Gastrocnemius medialis (tissue), 4 donors: ENCODE data around the gene RDH16. TPM values are rescaled to one million over a fixed set of nuclear protein-coding genes. Genes with fewer than 3 reads are reported as not detected.
A peak's percentile ranks its signal among the peaks of the same experiment; 100 is the strongest.
"Not testable (repeated sequence)": the region's sequence is repeated elsewhere in the genome, so short reads cannot be mapped to it uniquely, and the experiment has no call there.

Experiments
- ATAC-seq, 2 donors: fragments of 150-250 bp; one replicate each; pipeline ENCODE4 v1.9.1; 2016
- DNase-seq, 2 donors: peaks; one replicate each; pipeline ENCODE4 v3.0.0-alpha.2; 2019
- H3K27ac ChIP-seq, 4 donors: fragments of 200-600 bp; sonication (generic); 1 replicate in 1 of 4; 2 replicates in 3 of 4; pipeline ENCODE4 v1.5.1; 2016 to 2018; ENCODE audit warnings: mild to moderate bottlenecking in 2 of 4, moderate library complexity in 1 of 4
- H3K27me3 ChIP-seq, 3 donors: fragments of 200-600 bp; sonication (generic) in 2 of 3; 1 replicate in 1 of 3; 2 replicates in 2 of 3; pipeline versions ENCODE4 v1.5.1 to v1.6.0; 2016 to 2019; ENCODE audit warnings: mild to moderate bottlenecking in 1 of 3, moderate library complexity in 1 of 3
- H3K36me3 ChIP-seq, 2 donors: fragments of 200-600 bp; sonication (generic) in 1 of 2; one replicate each; pipeline ENCODE4 v1.5.1; 2017 to 2018
- H3K4me1 ChIP-seq, 2 donors: fragments of 200-600 bp; sonication (generic) in 1 of 2; one replicate each; pipeline ENCODE4 v1.5.1; 2016 to 2017; ENCODE audit warnings: mild to moderate bottlenecking in 2 of 2
- H3K4me3 ChIP-seq, 4 donors: fragments of 200-600 bp; sonication (generic) in 3 of 4; 1 replicate in 1 of 4; 2 replicates in 3 of 4; pipeline ENCODE4 v1.5.1; 2016 to 2019; ENCODE audit warnings: mild to moderate bottlenecking in 2 of 4
- H3K9me3 ChIP-seq, 3 donors: fragments of 200-600 bp; sonication (generic) in 2 of 3; 1 replicate in 1 of 3; 2 replicates in 2 of 3; pipeline ENCODE4 v1.5.1; 2016 to 2019
- CTCF ChIP-seq, 5 experiments: fragments of 450-650 bp in 3 of 5; fragments of 200-600 bp in 2 of 5; sonication (generic) in 2 of 5; IDR thresholded peaks in 4 of 5; conservative IDR thresholded peaks in 1 of 5; 1 replicate in 4 of 5; 2 replicates in 1 of 5; pipeline ENCODE4 v1.5.1; 2016 to 2019; ENCODE audit warnings: antibody characterized with exemption in 5 of 5, mild to moderate bottlenecking in 3 of 5, moderate library complexity in 3 of 5
- POLR2A ChIP-seq, 2 donors: fragments of 450-650 bp; IDR thresholded peaks; one replicate each; pipeline ENCODE4 v1.6.1; 2017; ENCODE audit warnings: antibody characterized with exemption in 2 of 2, mild to moderate bottlenecking in 2 of 2, moderate library complexity in 2 of 2
- in situ Hi-C, 4 donors: fragments of 200-750 bp; cut with MboI; loops; one replicate each; pipeline versions ENCODE4 v1.15.0 to v1.8.0; 2017; ENCODE audit warnings: low sequenced_read_pairs in 4 of 4
- intact Hi-C: fragments of 100-400 bp; cut with DNase I; formaldehyde crosslinking; loops from one replicate; pipeline ENCODE4 v1.15.1; 2023; ENCODE audit warnings: low total_unique reads
- total RNA-seq, 4 donors: library from RNA; depleted of rRNA; stranded (reverse); fragments of >200 nt; gene quantifications; one replicate each; pipeline versions ENCODE4 v1.1.0 to v1.2.3, GENCODE V29; 2016

RDH16 gene
- total RNA-seq, 4 donors from 2014 or later: 0.56 to 1.1 (median 0.67) TPM

DNA sequence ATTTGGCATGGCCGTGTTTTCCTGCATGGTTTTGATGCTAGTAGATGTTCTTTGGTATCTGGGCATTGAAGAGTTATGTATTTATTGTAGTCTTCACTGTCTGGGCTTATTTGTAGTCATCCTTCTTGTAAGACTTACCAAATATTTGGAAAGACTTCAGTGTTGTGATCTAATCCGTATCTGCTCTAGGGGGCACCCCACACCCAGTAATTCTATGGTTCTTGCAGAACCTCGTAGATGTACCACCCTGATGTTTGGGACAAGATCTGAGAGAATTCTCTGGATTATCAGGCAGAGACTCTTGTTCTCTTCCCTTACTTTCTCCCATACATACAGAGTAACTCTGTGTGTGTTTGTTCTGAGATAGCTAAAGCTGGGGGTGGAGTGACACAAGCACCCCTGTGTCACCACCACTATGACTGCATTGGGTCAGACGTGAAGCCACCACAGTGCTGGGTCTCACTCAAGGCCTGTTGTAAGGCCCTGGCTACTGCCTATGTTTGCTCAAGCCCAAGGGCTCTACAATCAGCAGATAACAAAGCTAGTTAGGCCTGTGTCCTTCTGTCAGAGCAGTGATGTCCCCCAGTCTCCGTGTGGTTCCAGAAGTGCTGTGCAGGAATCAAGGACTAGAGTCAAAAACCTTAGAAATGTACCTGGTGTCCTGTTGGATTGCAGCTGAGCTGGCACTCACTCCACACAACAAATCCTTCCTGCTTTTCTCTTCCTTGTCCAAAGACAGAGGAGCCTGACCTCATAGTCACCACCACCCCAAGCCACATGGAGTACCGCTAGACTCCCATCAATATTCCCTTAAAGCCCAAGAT is 9.6 kb downstream of the RDH16 start:
- in situ Hi-C loops: no loop called here
- H3K27me3 ChIP-seq: no peaks in the 10 kb centered on the region
- no peak overlapping the region for H3K4me3 ChIP-seq
- DNase-seq (no peak), ATAC-seq (no peak)
- no peak overlapping the region for H3K27ac ChIP-seq
- H3K36me3 ChIP-seq: no peaks in the 10 kb centered on the region
- no peak for TF ChIP-seq POLR2A (IDR thresholded peaks at IDR 0.05)
- TF ChIP-seq CTCF (IDR thresholded peaks at IDR 0.05 in 4 of 5, conservative IDR thresholded peaks at IDR 0.05 in 1 of 5): no peak
- no peaks in the 10 kb centered on the region for H3K9me3 ChIP-seq
- intact Hi-C loops: no loop called here
- no peaks in the 10 kb centered on the region for H3K4me1 ChIP-seq

DNA sequence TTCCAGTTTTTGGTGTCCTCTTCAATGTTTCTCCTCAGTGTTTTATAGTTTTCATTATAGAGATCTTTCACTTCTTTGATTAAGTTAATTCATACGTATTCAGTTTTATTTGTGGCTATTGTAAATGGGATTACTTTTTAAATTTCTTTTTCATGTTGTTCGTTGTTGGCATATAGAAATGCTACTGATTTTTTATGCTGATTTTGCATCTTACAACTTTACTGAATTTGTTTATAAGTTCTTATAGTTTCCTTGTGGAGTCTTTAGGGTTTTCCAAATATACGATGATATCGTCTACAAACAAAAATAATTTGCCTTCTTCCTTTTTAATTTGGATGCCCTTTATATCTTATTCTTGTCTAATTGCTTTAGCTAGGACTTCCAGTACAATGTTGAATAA is 13.5 kb downstream of the RDH16 start:
- Histone ChIP-seq H3K4me1 (peaks cover 0 to 10% of the 10 kb centered on the region in 2 donors), H3K27ac (no peak overlapping the region), H3K9me3 (no peaks in the 10 kb centered on the region), H3K27me3 (no peaks in the 10 kb centered on the region), H3K36me3 (no peaks in the 10 kb centered on the region), H3K4me3 (no peak overlapping the region)
- intact Hi-C loops: loop anchor here (5.0 kb wide), 1 partner anchor 78 kb away; no protein-coding TSS in a partner anchor
- in situ Hi-C loops: no loop called here
- TF ChIP-seq POLR2A (IDR thresholded peaks at IDR 0.05) (no peak), CTCF (IDR thresholded peaks at IDR 0.05 in 4 of 5, conservative IDR thresholded peaks at IDR 0.05 in 1 of 5) (no peak)
- ATAC-seq (no peak), DNase-seq (no peak)

- in situ Hi-C loops, H3K27ac ChIP-seq, ATAC-seq, H3K27me3 ChIP-seq, H3K4me1 ChIP-seq, H3K9me3 ChIP-seq, DNase-seq, H3K36me3 ChIP-seq, H3K4me3 ChIP-seq: not testable (repeated sequence)
- intact Hi-C loops: loop anchor here (5.0 kb wide), 1 partner anchor 79 kb away; no protein-coding TSS in a partner anchor
Observed at GRCh38 chr12:56943374-56943773, 14.0 kb downstream of the RDH16 start.

DNA sequence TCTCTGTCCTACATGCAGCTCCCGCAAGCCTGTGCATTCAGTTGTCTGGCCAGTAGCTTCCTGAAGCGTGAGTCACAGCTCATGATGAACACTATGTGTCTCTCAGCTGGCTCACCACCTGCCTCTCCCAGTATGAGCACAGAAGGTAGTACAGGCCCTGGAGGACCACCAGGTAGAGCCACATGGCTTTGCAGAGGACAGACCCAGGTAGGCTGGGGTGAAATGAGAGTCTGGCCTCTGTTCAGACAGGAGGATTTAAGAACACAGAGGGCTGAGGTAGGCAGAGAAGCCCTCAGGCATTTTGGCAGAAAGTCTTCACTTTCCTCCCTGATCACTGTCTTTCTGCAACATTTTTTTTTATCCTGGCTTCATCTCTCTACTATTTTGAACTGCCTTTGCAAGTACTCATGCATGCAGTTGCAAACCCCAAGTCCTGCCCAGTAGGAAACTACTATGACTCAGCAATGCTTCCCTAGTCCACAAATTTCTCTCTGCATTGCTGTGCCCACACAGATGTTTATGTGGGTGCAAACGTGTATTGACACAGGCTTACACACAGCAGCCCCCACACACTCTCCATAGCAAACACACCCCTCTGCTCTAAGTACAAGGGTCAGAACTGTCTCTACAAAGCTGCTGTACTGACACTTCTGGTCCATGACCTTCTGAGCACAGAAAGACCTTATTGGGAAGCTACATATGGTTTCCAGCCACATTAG is 15.9 kb downstream of the RDH16 start:
- intact Hi-C loops (loop anchor here (5.0 kb wide), 1 partner anchor 81 kb away; no protein-coding TSS in a partner anchor), in situ Hi-C loops (no loop called here)
- Histone ChIP-seq H3K4me1 (peaks cover 0 to 10% of the 10 kb centered on the region in 2 donors), H3K4me3 (no peak overlapping the region), H3K36me3 (no peaks in the 10 kb centered on the region), H3K9me3 (no peaks in the 10 kb centered on the region), H3K27me3 (no peaks in the 10 kb centered on the region), H3K27ac (no peak overlapping the region)
- no peak for TF ChIP-seq CTCF (IDR thresholded peaks at IDR 0.05 in 4 of 5, conservative IDR thresholded peaks at IDR 0.05 in 1 of 5)
- no peak for TF ChIP-seq POLR2A (IDR thresholded peaks at IDR 0.05)
- DNase-seq: no peak
- ATAC-seq: peak; percentile 61 to 75

DNA sequence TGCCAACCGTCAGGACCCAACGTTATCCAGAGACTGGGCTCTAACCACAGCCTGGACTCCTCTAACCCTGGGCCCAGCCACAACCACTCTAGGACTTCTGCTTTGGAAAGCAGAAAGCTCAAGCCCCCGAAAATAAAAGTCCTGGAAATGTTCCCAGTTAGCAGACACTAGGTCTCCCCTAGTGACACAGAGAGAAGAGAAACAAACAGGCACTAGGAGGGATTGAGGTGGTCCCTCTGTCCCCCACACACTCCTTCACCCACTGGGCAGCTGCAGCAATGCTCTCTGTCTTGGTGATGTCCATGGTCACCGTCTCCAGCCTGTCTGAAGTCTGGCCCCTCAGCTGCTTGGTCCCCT is 16.5 kb downstream of the RDH16 start:
- H3K4me1 ChIP-seq, H3K27me3 ChIP-seq, H3K36me3 ChIP-seq, H3K27ac ChIP-seq, H3K9me3 ChIP-seq, in situ Hi-C loops, DNase-seq, H3K4me3 ChIP-seq, ATAC-seq: not testable (repeated sequence)
- intact Hi-C loops: loop anchor here (5.0 kb wide), 1 partner anchor 81 kb away; no protein-coding TSS in a partner anchor
